HepG2 (cell line): ENCODE results near the gene PTPRF. TPM values are rescaled to one million over a fixed set of nuclear protein-coding genes. Genes with fewer than 3 reads are reported as not detected.

ENCODE experiments used
- AGO1 ChIP-seq: fragments of 200-400 bp; formaldehyde crosslinking; IDR thresholded peaks from 2 replicates; pipeline ENCODE4 v1.6.1; 2017; ENCODE audit warnings: mild to moderate bottlenecking, low read depth, low read length, moderate library complexity; ENCODE audit not compliant: poor library complexity, severe bottlenecking
- AHR ChIP-seq: IDR thresholded peaks from 2 replicates; pipeline ENCODE4 v1.6.1; 2018; ENCODE audit warnings: missing genetic modification reagents, missing compliant biosample characterization
- CREBL2 ChIP-seq: sonication (generic); formaldehyde crosslinking; IDR thresholded peaks from 2 replicates; pipeline ENCODE4 v1.8.1; 2023; ENCODE audit warnings: missing genetic modification reagents, mild to moderate bottlenecking, borderline replicate concordance
- DDIT3 ChIP-seq: sonication (generic); formaldehyde crosslinking; IDR thresholded peaks from 2 replicates; pipeline ENCODE4 v1.4.0; 2020; ENCODE audit warnings: mild to moderate bottlenecking, missing genetic modification reagents
- FOSL2 ChIP-seq: sonication (generic); formaldehyde crosslinking; IDR thresholded peaks from 2 replicates; pipeline ENCODE4 v1.4.0; 2020; ENCODE audit warnings: missing genetic modification reagents
- FOXK1 ChIP-seq: sonication (generic); formaldehyde crosslinking; IDR thresholded peaks from 2 replicates; pipeline ENCODE4 v1.4.0; 2020; ENCODE audit warnings: low read depth, missing genetic modification reagents, borderline replicate concordance
- FOXP1 ChIP-seq, 2 experiments: fragments of 450-650 bp in 1 of 2; IDR thresholded peaks; 2 replicates each; pipeline ENCODE4 v1.6.1; 2017 to 2018; ENCODE audit warnings: antibody characterized with exemption in 1 of 2
- GLI4 ChIP-seq: sonication (generic); formaldehyde crosslinking; IDR thresholded peaks from 2 replicates; pipeline ENCODE4 v1.5.1; 2020; ENCODE audit warnings: missing genetic modification reagents, mild to moderate bottlenecking, moderate library complexity, borderline replicate concordance
- GMEB1 ChIP-seq: sonication (generic); formaldehyde crosslinking; IDR thresholded peaks from 2 replicates; pipeline ENCODE4 v1.5.1; 2020; ENCODE audit warnings: missing genetic modification reagents, mild to moderate bottlenecking, borderline replicate concordance
- HNRNPLL ChIP-seq: fragments of 200-400 bp; formaldehyde crosslinking; IDR thresholded peaks from 2 replicates; pipeline ENCODE4 v1.6.1; 2017; ENCODE audit warnings: mild to moderate bottlenecking, low read depth, low read length; ENCODE audit not compliant: poor library complexity, severe bottlenecking
- NCOA2 ChIP-seq: sonication (generic); formaldehyde crosslinking; IDR thresholded peaks from 2 replicates; pipeline ENCODE4 v1.8.0; 2022; ENCODE audit warnings: inconsistent platforms
- PLRG1 ChIP-seq: fragments of 450-650 bp; conservative IDR thresholded peaks from 2 replicates; pipeline ENCODE4 v1.6.1; 2016
- POLR2AphosphoS5 ChIP-seq: IDR thresholded peaks from 2 replicates; pipeline ENCODE4 v1.6.1; 2012; ENCODE audit warnings: low read depth, low read length
- RXRB ChIP-seq: IDR thresholded peaks from 2 replicates; pipeline ENCODE4 v1.6.1; 2016; ENCODE audit warnings: borderline replicate concordance, missing genetic modification reagents, missing compliant biosample characterization
- SIN3A ChIP-seq: IDR thresholded peaks from 2 replicates; pipeline ENCODE4 v1.6.1; 2011; ENCODE audit warnings: low read depth, mild to moderate bottlenecking, control low read depth, low read length, borderline replicate concordance
- SMAD1 ChIP-seq: sonication (generic); formaldehyde crosslinking; IDR thresholded peaks from 2 replicates; pipeline ENCODE4 v1.4.0; 2020; ENCODE audit warnings: missing genetic modification reagents, low read depth, mild to moderate bottlenecking, borderline replicate concordance
- SRSF4 ChIP-seq: fragments of 200-400 bp; formaldehyde crosslinking; IDR thresholded peaks from one replicate; pipeline ENCODE4 v1.6.1; 2018; ENCODE audit warnings: mild to moderate bottlenecking, low read depth, low read length, moderate library complexity; ENCODE audit not compliant: poor library complexity, severe bottlenecking
- ZFP91 ChIP-seq: sonication (generic); formaldehyde crosslinking; IDR thresholded peaks from 2 replicates; pipeline ENCODE4 v1.9.0; 2022; ENCODE audit warnings: missing genetic modification reagents, mild to moderate bottlenecking, borderline replicate concordance
- ZNF382 ChIP-seq: sonication (generic); formaldehyde crosslinking; IDR thresholded peaks from 2 replicates; pipeline ENCODE4 v1.5.0; 2020; ENCODE audit warnings: missing genetic modification reagents, mild to moderate bottlenecking, borderline replicate concordance
- ZNF468 ChIP-seq: sonication (generic); formaldehyde crosslinking; IDR thresholded peaks from 2 replicates; pipeline ENCODE4 v1.8.0; 2022; ENCODE audit warnings: mild to moderate bottlenecking, moderate library complexity, missing genetic modification reagents
- ZNF549 ChIP-seq: sonication (generic); formaldehyde crosslinking; IDR thresholded peaks from 2 replicates; pipeline ENCODE4 v1.5.0; 2020; ENCODE audit warnings: missing genetic modification reagents
- ZNF552 ChIP-seq: sonication (generic); formaldehyde crosslinking; IDR thresholded peaks from 2 replicates; pipeline ENCODE4 v1.9.0; 2022; ENCODE audit warnings: missing genetic modification reagents, mild to moderate bottlenecking, borderline replicate concordance
- ZNF614 ChIP-seq: IDR thresholded peaks from 2 replicates; pipeline ENCODE4 v1.6.1; 2018; ENCODE audit warnings: missing biosample characterization, missing genetic modification reagents, inconsistent platforms, borderline replicate concordance
- ZNF761 ChIP-seq: sonication (generic); formaldehyde crosslinking; conservative IDR thresholded peaks from 2 replicates; pipeline ENCODE4 v1.4.0; 2020; ENCODE audit warnings: mild to moderate bottlenecking, missing genetic modification reagents
- ZNF782 ChIP-seq: sonication (generic); formaldehyde crosslinking; IDR thresholded peaks from 2 replicates; pipeline ENCODE4 v1.4.0; 2020; ENCODE audit warnings: missing genetic modification reagents, mild to moderate bottlenecking, borderline replicate concordance
- ZNF788 ChIP-seq: sonication (generic); formaldehyde crosslinking; IDR thresholded peaks from 2 replicates; pipeline ENCODE4 v1.5.0; 2020; ENCODE audit warnings: mild to moderate bottlenecking, missing genetic modification reagents, borderline replicate concordance
- polyA plus RNA-seq, 8 experiments: library from polyadenylated mRNA; depleted of rRNA in 3 of 8; stranded (reverse) in 7 of 8; unstranded in 1 of 8; fragments of >200 nt; fragmentation: Illumina TruSeq in 4 of 8; extraction: Trizol in 4 of 8; gene quantifications; 2 replicates each; pipeline versions ENCODE4 v1.2.1 to v1.2.3, GENCODE V29; 2011 to 2016; ENCODE audit warnings: low read depth in 4 of 8, missing spikeins in 1 of 8, mixed read lengths in 1 of 8; ENCODE audit not compliant: insufficient read depth in 1 of 8
- total RNA-seq, 5 experiments: library from RNA; depleted of rRNA; stranded (reverse); fragments of >200 nt; fragmentation: Illumina TruSeq; extraction: Trizol; gene quantifications; 2 replicates each; pipeline ENCODE4 v1.2.3, GENCODE V29; 2016; ENCODE audit warnings: low read depth in 1 of 5

The PTPRF gene
- total and polyA plus RNA-seq, 2 of the 13 experiments (the other 11 are each of a cell fraction or from before 2014, with no cell fraction given): 55.9 to 167 TPM

GRCh38 chr1:43522776-43523480 lies 7.8 kb upstream of the PTPRF start (continued):
- TF ChIP-seq AGO1 (no peak), ZNF382 (CRISPR knock-in tag) (no peak), SRSF4 (no peak), POLR2AphosphoS5 (no peak), ZNF552 (CRISPR knock-in tag) (no peak), NCOA2 (CRISPR knock-in tag) (no peak), FOXK1 (no peak), ZNF614 (peak; percentile 89), GMEB1 (CRISPR knock-in tag) (no peak), SIN3A (no peak), RXRB (CRISPR knock-in tag) (peak; percentile 94), AHR (no peak), ZFP91 (CRISPR knock-in tag) (no peak), CREBL2 (CRISPR knock-in tag) (no peak), ZNF761 (CRISPR knock-in tag) (no peak), ZNF782 (no peak), GLI4 (no peak), FOSL2 (CRISPR knock-in tag) (peak; percentile 98), ZNF549 (CRISPR knock-in tag) (no peak), ZNF788 (CRISPR knock-in tag) (no peak), PLRG1 (no peak), FOXP1 (IDR thresholded peaks at IDR 0.05) (no peak), FOXP1 (CRISPR knock-in tag; IDR thresholded peaks at IDR 0.05) (peak; percentile 34; the same call in 1 of the 2 replicates), HNRNPLL (no peak), ZNF468 (CRISPR knock-in tag) (no peak), SMAD1 (CRISPR knock-in tag) (no peak), DDIT3 (CRISPR knock-in tag) (no peak)
